Lung (tissue), 12 donors: ENCODE measurements around the gene DTX3. TPM values are rescaled to one million over a fixed set of nuclear protein-coding genes. Genes with fewer than 3 reads are reported as not detected.

ENCODE experiments used
- ATAC-seq: fragments of 200-7000 bp; cut with Tn5 transposase; one replicate; pipeline ENCODE4 v1.9.1; 2020; ENCODE audit warnings: moderate number of reproducible peaks; ENCODE audit not compliant: insufficient read depth, low FRiP score
- DNase-seq, 3 donors: peaks; one replicate each; pipeline ENCODE4 v3.0.0-alpha.2; 2013 to 2017
- H3K27ac ChIP-seq, 2 donors: one replicate each; pipeline ENCODE4 v1.5.1; 2013; ENCODE audit warnings: mild to moderate bottlenecking in 2 of 2, moderate library complexity in 2 of 2, control low read depth in 1 of 2, inconsistent platforms in 1 of 2, low read depth in 1 of 2, low read length in 1 of 2
- H3K27me3 ChIP-seq, 3 donors: one replicate each; pipeline ENCODE4 v1.5.1; 2013; ENCODE audit warnings: low read length in 2 of 3; ENCODE audit not compliant: control insufficient read depth in 3 of 3, insufficient read depth in 3 of 3
- H3K36me3 ChIP-seq, 4 donors: one replicate each; pipeline ENCODE4 v1.5.1; 2013; ENCODE audit warnings: low read length in 4 of 4, mild to moderate bottlenecking in 1 of 4, moderate library complexity in 1 of 4; ENCODE audit not compliant: control insufficient read depth in 4 of 4, insufficient read depth in 4 of 4
- H3K4me1 ChIP-seq, 5 donors: one replicate each; pipeline ENCODE4 v1.5.1; 2013; ENCODE audit warnings: low read length in 5 of 5, mild to moderate bottlenecking in 2 of 5, moderate library complexity in 1 of 5; ENCODE audit not compliant: control insufficient read depth in 5 of 5, insufficient read depth in 5 of 5
- H3K4me3 ChIP-seq: one replicate; pipeline ENCODE4 v1.5.1; 2013; ENCODE audit warnings: mild to moderate bottlenecking, control low read depth, moderate library complexity
- H3K9ac ChIP-seq, 2 donors: one replicate each; pipeline ENCODE4 v1.5.1; 2013; ENCODE audit warnings: low read length in 2 of 2, control low read depth in 1 of 2; ENCODE audit not compliant: insufficient read depth in 1 of 2
- H3K9me3 ChIP-seq, 4 donors: one replicate each; pipeline ENCODE4 v1.5.1; 2013; ENCODE audit warnings: low read length in 3 of 4, mild to moderate bottlenecking in 1 of 4, moderate library complexity in 1 of 4; ENCODE audit not compliant: control insufficient read depth in 4 of 4, insufficient read depth in 3 of 4
- CTCF ChIP-seq: IDR thresholded peaks from 2 replicates; pipeline ENCODE4 v1.5.1; 2012; ENCODE audit warnings: mild to moderate bottlenecking; ENCODE audit errors: control extremely low read depth, extremely low read depth
- WGBS, 2 donors: extraction: QIAGEN DNeasy Blood & Tissue Kit; methylation state at CpG; one replicate each; pipeline ENCODE4 v1.1.7; 2013; 5-methylcytosine and 5-hydroxymethylcytosine counted together
- polyA plus RNA-seq, 2 donors: library from polyadenylated mRNA; stranded (reverse); fragments of 200-250 nt; gene quantifications; one replicate each; pipeline ENCODE4 v1.2.1, GENCODE V29; 2013
- total RNA-seq, 2 donors: library from RNA; depleted of rRNA in 1 of 2; stranded (reverse); fragments of >200 nt in 1 of 2; gene quantifications; one replicate each; pipeline ENCODE4 v1.2.1, GENCODE V29; 2014 to 2021
- donor health status: control.
- donor health status: control.
- donor health status: Bipolar disorder and iron deficiency.
- donor health status: healthy.
- donor health status: DM: yes; HTN: yes; CAD: no.

The DTX3 gene
- total and polyA plus RNA-seq, 4 donors: 13.9 to 40.1 (median 24.9) TPM

DNA sequence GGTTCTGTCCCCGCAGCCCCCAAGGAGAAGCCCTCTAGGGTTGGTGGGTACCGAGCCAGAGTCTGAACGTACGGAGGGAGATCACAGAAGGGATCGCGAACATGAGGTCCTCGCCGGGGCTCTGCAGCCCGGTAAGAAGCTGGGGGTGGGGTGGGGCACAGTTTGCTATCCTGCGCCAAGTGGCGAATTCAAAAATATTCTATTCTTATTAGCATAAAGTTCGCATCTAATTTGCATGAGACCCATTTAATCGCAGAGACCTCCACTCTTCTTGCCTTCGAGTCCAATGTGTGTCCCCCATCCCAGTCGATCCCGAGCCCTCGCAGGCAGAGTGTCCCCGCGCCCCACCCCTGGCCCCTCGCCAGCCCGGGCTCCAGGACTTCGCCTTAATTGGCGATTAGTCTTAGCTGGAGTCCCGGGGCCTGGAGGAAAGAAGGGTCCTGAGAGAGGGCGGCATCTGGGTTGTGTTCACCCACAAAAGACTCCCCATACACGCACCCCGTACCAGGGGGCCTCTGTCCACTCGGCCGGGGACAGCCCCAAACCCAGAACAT is 6.0 kb downstream of the DTX3 start:
- Histone ChIP-seq H3K9me3 (no peaks in the 10 kb centered on the region), H3K4me1 (peaks cover 0 to 25% (median 4%) of the 10 kb centered on the region in 5 donors), H3K36me3 (peaks cover 0 to 16% (median 4%) of the 10 kb centered on the region in 4 donors), H3K9ac (peak overlapping the region in 1 of 2 donors; percentile 32), H3K4me3 (no peak overlapping the region), H3K27ac (peak overlapping the region; percentile 55 to 73), H3K27me3 (peaks cover 0 to 4% (median 0%) of the 10 kb centered on the region in 3 donors)
- no peak for TF ChIP-seq CTCF
- no peak for ATAC-seq
- WGBS, 2 donors: 5 to 13% methylated on average over 29 of the region's 29 CpGs
- DNase-seq: peak; percentile 58 to 64 (median 63)

GRCh38 chr12:57611108-57611826 is 6.6 kb downstream of the DTX3 start, which contains the start of gene ARHGEF25:
Gene ARHGEF25 (plus strand): TSS chr12:57611435. CDS start chr12:57611895, 460 bp downstream.
- peak; percentile 37 for ATAC-seq
- peak; percentile 82 to 89 (median 83) for DNase-seq
- Histone ChIP-seq H3K9ac (peak within 1 kb of the TSS in 1 of 2 donors; percentile 32), H3K9me3 (no peaks in the 10 kb centered on the region), H3K27me3 (peaks cover 0 to 4% (median 0%) of the 10 kb centered on the region in 3 donors), H3K36me3 (peaks cover 0 to 16% (median 4%) of the 10 kb centered on the region in 4 donors), H3K4me1 (peaks cover 0 to 21% (median 5%) of the 10 kb centered on the region in 5 donors), H3K4me3 (peak within 1 kb of the TSS; percentile 40), H3K27ac (peak within 1 kb of the TSS; percentile 67 to 73)
- TF ChIP-seq CTCF: no peak
- 2% methylated on average over 16 to 55 of the region's 55 CpGs for WGBS, 2 donors

DNA sequence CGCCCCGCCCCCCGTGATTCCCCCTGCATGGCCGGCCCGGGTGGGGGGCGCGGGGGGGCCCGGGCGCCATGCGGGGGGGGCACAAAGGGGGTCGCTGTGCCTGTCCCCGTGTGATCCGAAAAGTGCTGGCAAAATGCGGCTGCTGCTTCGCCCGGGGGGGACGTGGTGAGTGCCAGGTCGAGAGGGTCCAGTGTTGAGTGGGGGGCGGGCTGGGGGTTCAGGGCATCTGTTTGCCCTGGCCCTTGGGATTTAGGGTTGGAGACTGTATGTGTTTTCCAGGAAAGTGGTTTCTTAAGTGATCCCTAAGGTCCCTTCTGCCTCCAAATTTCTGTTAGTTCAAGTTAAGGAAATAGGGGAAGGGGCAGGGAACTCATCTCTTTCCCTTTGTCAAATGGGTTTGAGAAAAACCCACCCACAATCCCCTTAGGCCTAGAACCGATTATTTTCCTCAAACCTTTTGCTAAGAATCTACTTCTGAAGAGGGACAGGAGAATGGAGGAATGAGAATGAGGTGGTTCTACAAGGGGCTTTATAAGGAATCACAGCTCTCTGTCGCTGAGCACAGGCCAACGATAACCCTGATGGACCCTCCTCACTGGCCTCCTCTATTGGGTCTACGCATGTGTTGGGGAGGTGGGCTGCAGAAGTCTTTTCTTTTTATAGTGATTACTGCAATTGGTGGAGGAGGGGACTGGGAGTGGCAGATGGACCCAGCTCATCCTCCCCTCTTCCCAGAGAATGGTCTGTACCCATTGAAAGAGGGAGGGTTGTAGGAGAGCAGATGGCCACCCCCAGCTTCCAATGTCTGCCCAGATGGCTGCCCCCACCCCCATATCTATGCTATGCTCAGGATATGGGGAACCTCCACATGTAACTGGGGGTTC is 7.4 kb downstream of the DTX3 start:
- ATAC-seq (no peak), DNase-seq (no peak)
- 16 to 21% methylated on average over 19 to 23 of the region's 23 CpGs for WGBS, 2 donors
- no peak for TF ChIP-seq CTCF
- no peaks in the 10 kb centered on the region for H3K9me3 ChIP-seq
- H3K9ac ChIP-seq: no peak overlapping the region
- peaks cover 0 to 4% (median 0%) of the 10 kb centered on the region in 3 donors for H3K27me3 ChIP-seq
- peaks cover 0 to 22% (median 4%) of the 10 kb centered on the region in 4 donors for H3K36me3 ChIP-seq
- no peak overlapping the region for H3K27ac ChIP-seq
- peaks cover 0 to 21% (median 6%) of the 10 kb centered on the region in 5 donors for H3K4me1 ChIP-seq
- H3K4me3 ChIP-seq: no peak overlapping the region
